ENCODE measurements around the gene ITGB1.

The ITGB1 gene

GRCh38 chr10:32888161-32888927 lies 69.7 kb downstream of the ITGB1 start:
- DNase-seq (ENCODE audit: low read depth) = no peak

- DNase-seq (ENCODE audit: low read depth) = no peak
These were observed 70.5 kb downstream of the ITGB1 start for GRCh38 chr10:32887481-32887880.

- DNase-seq (ENCODE audit: low read depth) = no peak
These were observed 76.0 kb downstream of the ITGB1 start for GRCh38 chr10:32882076-32882475.

GRCh38 chr10:32878646-32879045 lies 79.4 kb downstream of the ITGB1 start:
- DNase-seq (ENCODE audit: low read depth) = no peak

- DNase-seq (ENCODE audit: low read depth) = no peak
These were observed 80.1 kb downstream of the ITGB1 start for GRCh38 chr10:32877915-32878314.

GRCh38 chr10:32865170-32865569 lies 92.9 kb downstream of the ITGB1 start:
- no peak for DNase-seq (ENCODE audit: low read depth)

- no peak for DNase-seq (ENCODE audit: low read depth)
These were observed 103.6 kb downstream of the ITGB1 start for GRCh38 chr10:32854435-32854834.

GRCh38 chr10:32851301-32851700 lies 106.7 kb downstream of the ITGB1 start:
- no peak for DNase-seq (ENCODE audit: low read depth)
